ENCODE data around the gene RAB11FIP5.

Gene RAB11FIP5

DNA sequence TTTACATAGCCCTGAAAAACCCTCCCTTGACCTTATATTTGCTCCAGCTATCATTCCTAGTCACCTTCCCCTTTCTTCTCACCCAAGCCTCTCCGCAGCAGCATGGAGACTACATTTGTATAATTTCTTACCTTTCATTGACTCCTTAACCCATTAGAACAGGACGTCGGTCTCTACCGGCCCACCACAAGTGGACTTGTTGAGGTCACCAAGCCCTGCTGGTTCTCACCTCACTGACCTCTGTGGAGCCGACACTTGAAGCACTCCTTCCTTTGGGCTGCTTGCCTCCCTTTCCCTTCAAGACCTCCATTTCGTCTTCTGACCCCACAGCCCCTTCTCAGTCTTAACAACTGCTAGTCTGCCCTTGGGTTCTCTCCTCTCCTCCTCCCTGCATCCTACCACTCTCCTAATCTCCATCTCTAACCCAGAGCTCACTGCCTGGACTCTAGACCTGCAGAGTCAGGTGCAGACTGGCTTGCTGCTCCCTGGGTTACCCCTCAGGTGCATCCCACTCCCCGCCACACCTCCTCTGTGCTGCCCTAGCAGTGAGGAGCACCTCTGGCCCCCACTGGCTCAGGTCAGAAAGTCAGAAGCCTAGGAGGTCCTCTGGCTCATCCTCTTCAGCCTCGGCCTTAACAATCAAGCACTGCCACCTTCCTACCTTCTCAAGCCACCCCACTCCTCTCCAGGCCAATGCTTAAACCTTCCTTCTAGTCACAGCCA, 35.9 kb downstream of the RAB11FIP5 start:
- no peaks in the 10 kb centered on the region for H3K9me3 ChIP-seq (ENCODE audit: control insufficient read depth, low read length)
- peak overlapping the region; percentile 47 for H3K4me2 ChIP-seq (ENCODE audit: low read length)
- TF ChIP-seq, protein P1, sequence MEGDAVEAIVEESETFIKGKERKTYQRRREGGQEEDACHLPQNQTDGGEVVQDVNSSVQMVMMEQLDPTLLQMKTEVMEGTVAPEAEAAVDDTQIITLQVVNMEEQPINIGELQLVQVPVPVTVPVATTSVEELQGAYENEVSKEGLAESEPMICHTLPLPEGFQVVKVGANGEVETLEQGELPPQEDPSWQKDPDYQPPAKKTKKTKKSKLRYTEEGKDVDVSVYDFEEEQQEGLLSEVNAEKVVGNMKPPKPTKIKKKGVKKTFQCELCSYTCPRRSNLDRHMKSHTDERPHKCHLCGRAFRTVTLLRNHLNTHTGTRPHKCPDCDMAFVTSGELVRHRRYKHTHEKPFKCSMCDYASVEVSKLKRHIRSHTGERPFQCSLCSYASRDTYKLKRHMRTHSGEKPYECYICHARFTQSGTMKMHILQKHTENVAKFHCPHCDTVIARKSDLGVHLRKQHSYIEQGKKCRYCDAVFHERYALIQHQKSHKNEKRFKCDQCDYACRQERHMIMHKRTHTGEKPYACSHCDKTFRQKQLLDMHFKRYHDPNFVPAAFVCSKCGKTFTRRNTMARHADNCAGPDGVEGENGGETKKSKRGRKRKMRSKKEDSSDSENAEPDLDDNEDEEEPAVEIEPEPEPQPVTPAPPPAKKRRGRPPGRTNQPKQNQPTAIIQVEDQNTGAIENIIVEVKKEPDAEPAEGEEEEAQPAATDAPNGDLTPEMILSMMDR (IDR thresholded peaks at IDR 0.05): no peak
- H3K27me3 ChIP-seq (ENCODE audit: control insufficient read depth, insufficient read depth, low read length): no peaks in the 10 kb centered on the region
- H3K4me1 ChIP-seq: peaks cover 57% of the 10 kb centered on the region
- H3K9ac ChIP-seq: no peak overlapping the region
- no peak overlapping the region for H2AFZ ChIP-seq
- no peak overlapping the region for H3K4me3 ChIP-seq (ENCODE audit: low read depth, low read length)
- H3K36me3 ChIP-seq (ENCODE audit: control insufficient read depth, insufficient read depth, low read length): no peaks in the 10 kb centered on the region
- H3K79me2 ChIP-seq: peaks cover 39% of the 10 kb centered on the region
- H3K27ac ChIP-seq: peak overlapping the region; percentile 25

- Histone ChIP-seq H3K4me2 (ENCODE audit: low read length) (no peak overlapping the region), H3K36me3 (ENCODE audit: control insufficient read depth, insufficient read depth, low read length) (no peaks in the 10 kb centered on the region), H3K4me1 (peaks cover 60% of the 10 kb centered on the region), H3K27ac (peak overlapping the region; percentile 19), H3K9me3 (ENCODE audit: control insufficient read depth, low read length) (no peaks in the 10 kb centered on the region), H3K27me3 (ENCODE audit: control insufficient read depth, insufficient read depth, low read length) (no peaks in the 10 kb centered on the region), H2AFZ (no peak overlapping the region), H3K9ac (no peak overlapping the region), H3K4me3 (ENCODE audit: low read depth, low read length) (no peak overlapping the region), H3K79me2 (peaks cover 30% of the 10 kb centered on the region)
- TF ChIP-seq, protein P1 (IDR thresholded peaks at IDR 0.05): no peak
Measured at GRCh38 chr2:73075477-73076373, 37.0 kb downstream of the RAB11FIP5 start.

DNA sequence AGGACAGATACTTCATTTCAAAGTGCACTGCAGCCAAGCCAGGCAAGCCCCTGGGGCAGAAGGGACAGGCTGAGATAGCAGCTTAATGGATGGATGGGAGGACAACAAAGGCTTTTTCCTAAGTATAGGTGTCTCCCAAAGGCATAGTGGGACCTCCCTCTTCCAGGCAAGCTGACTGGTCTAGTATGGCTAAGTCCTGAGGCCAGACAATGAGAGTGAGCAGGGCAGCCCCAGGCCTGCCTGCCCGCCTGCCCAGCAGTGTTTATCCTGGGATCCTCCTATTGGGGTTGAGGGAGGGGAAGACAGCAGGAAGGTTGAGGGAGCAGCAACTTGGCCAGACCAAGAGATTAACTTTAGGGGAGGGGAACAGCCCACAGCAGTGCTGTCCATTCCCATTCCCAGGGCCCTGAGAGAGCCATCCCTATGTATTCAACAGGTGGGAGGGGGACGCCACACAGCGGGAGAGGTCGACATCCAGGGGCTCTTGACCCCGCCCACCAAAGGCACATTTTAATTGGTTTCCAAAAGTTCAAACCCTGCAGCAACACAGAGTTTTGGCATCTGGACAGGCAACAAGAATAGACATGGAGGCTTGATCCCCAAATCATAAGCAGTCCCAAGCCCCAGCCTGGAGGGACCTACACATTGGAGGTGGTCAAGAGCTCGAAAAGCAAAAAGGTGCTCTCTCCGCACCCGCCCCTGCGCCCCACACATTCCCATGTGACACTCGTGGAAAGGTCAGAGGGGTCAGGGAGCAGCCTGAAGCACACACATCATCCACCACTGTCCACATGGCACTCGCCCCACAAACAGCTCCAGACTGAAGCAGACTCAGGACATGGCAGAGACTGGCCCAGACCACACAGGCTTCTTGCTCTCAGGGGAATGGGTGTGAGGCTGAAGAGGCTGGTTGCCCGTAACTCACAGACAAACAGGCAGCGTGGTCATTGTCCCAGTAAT, 38.4 kb downstream of the RAB11FIP5 start:
- TF ChIP-seq, protein P1 (IDR thresholded peaks at IDR 0.05): no peak
- no peaks in the 10 kb centered on the region for H3K27me3 ChIP-seq (ENCODE audit: control insufficient read depth, insufficient read depth, low read length)
- peaks cover 19% of the 10 kb centered on the region for H3K79me2 ChIP-seq

DNA sequence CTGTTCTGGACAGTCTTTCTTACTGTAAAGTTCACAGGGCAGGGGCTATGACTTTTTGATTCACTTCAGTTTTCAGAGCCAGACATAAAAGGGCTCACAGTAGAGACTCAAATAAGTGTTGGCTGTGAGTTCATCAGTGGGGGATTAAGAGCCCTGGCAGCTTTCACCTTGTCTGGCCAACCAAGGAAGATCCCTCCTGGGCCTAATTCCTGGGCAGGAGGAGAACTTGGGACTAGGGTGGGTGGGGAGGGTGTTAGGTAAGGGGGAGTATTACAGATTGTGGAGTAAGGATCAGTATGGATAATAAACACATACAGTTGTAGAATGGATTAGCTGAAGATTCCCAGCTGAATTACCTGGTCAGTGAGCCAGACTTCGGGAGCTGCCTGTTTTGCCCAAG, 40.3 kb downstream of the RAB11FIP5 start:
- Histone ChIP-seq H3K4me1 (peaks cover 38% of the 10 kb centered on the region), H3K27ac (no peak overlapping the region)
- TF ChIP-seq, protein P1 (IDR thresholded peaks at IDR 0.05): no peak

More for the DNA sequence above, 38.4 kb downstream of the RAB11FIP5 start:
- Histone ChIP-seq H3K4me2 (ENCODE audit: low read length) (no peak overlapping the region), H2AFZ (no peak overlapping the region), H3K36me3 (ENCODE audit: control insufficient read depth, insufficient read depth, low read length) (no peaks in the 10 kb centered on the region), H3K27ac (no peak overlapping the region), H3K9ac (no peak overlapping the region), H3K9me3 (ENCODE audit: control insufficient read depth, low read length) (no peaks in the 10 kb centered on the region), H3K4me1 (peaks cover 54% of the 10 kb centered on the region), H3K4me3 (ENCODE audit: low read depth, low read length) (no peak overlapping the region)

More for the DNA sequence above, 40.3 kb downstream of the RAB11FIP5 start:
- H2AFZ ChIP-seq: no peak overlapping the region
- H3K4me2 ChIP-seq (ENCODE audit: low read length): no peak overlapping the region
- no peak overlapping the region for H3K9ac ChIP-seq
- peaks cover 2% of the 10 kb centered on the region for H3K79me2 ChIP-seq
- H3K27me3 ChIP-seq (ENCODE audit: control insufficient read depth, insufficient read depth, low read length): no peaks in the 10 kb centered on the region
- no peaks in the 10 kb centered on the region for H3K9me3 ChIP-seq (ENCODE audit: control insufficient read depth, low read length)
- no peaks in the 10 kb centered on the region for H3K36me3 ChIP-seq (ENCODE audit: control insufficient read depth, insufficient read depth, low read length)
- no peak overlapping the region for H3K4me3 ChIP-seq (ENCODE audit: low read depth, low read length)
